ENCODE data around the gene PACS1.

DNA sequence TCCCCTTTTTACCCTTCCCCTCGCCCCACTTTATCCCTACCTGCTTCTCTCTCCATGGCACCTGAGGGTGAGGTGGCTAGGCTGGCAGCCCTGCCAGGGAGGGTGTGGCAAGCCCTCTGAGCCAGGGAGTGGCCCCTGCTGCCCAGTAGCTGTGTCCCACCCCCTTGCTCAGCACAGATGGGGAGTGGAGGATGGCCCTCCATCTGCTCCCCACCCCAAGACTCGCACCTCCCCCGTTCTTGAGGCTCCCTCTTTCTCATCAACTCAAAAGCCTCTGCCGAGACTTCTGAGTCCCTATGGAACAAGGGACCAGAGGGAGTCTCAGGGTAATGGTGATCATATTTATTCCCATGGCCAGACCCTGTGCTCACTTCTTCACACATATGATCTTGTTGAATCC, 223.3 kb downstream of the PACS1 start:
- TF ChIP-seq, protein P1, sequence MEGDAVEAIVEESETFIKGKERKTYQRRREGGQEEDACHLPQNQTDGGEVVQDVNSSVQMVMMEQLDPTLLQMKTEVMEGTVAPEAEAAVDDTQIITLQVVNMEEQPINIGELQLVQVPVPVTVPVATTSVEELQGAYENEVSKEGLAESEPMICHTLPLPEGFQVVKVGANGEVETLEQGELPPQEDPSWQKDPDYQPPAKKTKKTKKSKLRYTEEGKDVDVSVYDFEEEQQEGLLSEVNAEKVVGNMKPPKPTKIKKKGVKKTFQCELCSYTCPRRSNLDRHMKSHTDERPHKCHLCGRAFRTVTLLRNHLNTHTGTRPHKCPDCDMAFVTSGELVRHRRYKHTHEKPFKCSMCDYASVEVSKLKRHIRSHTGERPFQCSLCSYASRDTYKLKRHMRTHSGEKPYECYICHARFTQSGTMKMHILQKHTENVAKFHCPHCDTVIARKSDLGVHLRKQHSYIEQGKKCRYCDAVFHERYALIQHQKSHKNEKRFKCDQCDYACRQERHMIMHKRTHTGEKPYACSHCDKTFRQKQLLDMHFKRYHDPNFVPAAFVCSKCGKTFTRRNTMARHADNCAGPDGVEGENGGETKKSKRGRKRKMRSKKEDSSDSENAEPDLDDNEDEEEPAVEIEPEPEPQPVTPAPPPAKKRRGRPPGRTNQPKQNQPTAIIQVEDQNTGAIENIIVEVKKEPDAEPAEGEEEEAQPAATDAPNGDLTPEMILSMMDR (IDR thresholded peaks at IDR 0.05; ENCODE audit: insufficient read depth, low read depth, low read length): no peak
- TF ChIP-seq EZH2 (IDR thresholded peaks at IDR 0.05; ENCODE audit: insufficient read depth, low read length): no peak

All from astrocyte (in vitro differentiated cells and primary cell).